H1 (cell line): Measurements from ENCODE around the gene TMEM132A.

Experiments used
- EGR1 ChIP-seq: IDR thresholded peaks from 2 replicates; pipeline ENCODE4 v1.6.1; 2011; ENCODE audit warnings: low read depth, low read length, borderline replicate concordance
- HDAC6 ChIP-seq: IDR thresholded peaks from one replicate; pipeline ENCODE4 v1.7.1; 2012; ENCODE audit warnings: low read depth, mild to moderate bottlenecking, inconsistent platforms, low read length, moderate library complexity
- POLR2AphosphoS5 ChIP-seq: IDR thresholded peaks from 2 replicates; pipeline ENCODE4 v1.6.1; 2011; ENCODE audit warnings: low read depth, low read length
- POU5F1 ChIP-seq: IDR thresholded peaks from 2 replicates; pipeline ENCODE4 v1.6.1; 2011; ENCODE audit warnings: low read depth, mild to moderate bottlenecking, low read length, moderate library complexity
- SP1 ChIP-seq: IDR thresholded peaks from 2 replicates; pipeline ENCODE4 v1.6.1; 2011; ENCODE audit warnings: low read depth, low read length
- TF ChIP-seq, protein P1 (sequence below), 3 experiments: IDR thresholded peaks; 1 replicate in 2 of 3; 2 replicates in 1 of 3; pipeline versions ENCODE4 v1.5.1 to v1.6.1; 2011; ENCODE audit warnings: low read length in 3 of 3, mild to moderate bottlenecking in 3 of 3, inconsistent platforms in 2 of 3, low read depth in 1 of 3, moderate library complexity in 1 of 3; ENCODE audit not compliant: insufficient read depth in 1 of 3; ENCODE audit errors: control extremely low read depth in 1 of 3

DNA sequence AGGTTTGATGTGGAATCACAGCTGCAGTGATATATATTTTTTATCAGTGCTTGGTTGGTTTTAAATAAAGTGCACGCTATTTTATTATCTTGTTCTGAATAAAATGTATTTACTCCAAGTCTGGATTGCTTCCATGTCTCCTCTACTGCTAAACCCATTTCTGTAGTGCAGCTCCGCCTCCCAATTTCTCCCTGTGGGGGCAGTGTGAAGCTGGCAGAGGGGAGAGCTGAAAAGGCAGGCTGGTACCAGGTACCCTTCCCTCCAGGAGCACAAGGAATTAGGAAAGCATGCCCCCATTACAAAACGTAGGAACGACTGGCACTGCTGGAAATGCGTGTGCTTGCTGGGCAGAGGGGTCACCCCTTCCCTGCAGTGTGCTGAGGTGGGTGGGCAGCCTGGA, 934 bp upstream of the TMEM132A start:
- TF ChIP-seq HDAC6, result no peak
- no peak for TF ChIP-seq POLR2AphosphoS5
- no peak for TF ChIP-seq SP1
- no peak for TF ChIP-seq EGR1
- TF ChIP-seq, protein P1, sequence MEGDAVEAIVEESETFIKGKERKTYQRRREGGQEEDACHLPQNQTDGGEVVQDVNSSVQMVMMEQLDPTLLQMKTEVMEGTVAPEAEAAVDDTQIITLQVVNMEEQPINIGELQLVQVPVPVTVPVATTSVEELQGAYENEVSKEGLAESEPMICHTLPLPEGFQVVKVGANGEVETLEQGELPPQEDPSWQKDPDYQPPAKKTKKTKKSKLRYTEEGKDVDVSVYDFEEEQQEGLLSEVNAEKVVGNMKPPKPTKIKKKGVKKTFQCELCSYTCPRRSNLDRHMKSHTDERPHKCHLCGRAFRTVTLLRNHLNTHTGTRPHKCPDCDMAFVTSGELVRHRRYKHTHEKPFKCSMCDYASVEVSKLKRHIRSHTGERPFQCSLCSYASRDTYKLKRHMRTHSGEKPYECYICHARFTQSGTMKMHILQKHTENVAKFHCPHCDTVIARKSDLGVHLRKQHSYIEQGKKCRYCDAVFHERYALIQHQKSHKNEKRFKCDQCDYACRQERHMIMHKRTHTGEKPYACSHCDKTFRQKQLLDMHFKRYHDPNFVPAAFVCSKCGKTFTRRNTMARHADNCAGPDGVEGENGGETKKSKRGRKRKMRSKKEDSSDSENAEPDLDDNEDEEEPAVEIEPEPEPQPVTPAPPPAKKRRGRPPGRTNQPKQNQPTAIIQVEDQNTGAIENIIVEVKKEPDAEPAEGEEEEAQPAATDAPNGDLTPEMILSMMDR (IDR thresholded peaks at IDR 0.05; ENCODE audit: control extremely low read depth in 1 of 3, insufficient read depth in 1 of 3, low read depth in 1 of 3, low read length in 3 of 3), result no peak
- TF ChIP-seq POU5F1, result no peak
